Astrocyte of the spinal cord (primary cell): ENCODE results near the gene VWF.

Source experiments
- DNase-seq: peaks from one replicate; pipeline ENCODE4 v3.0.0; 2011; ENCODE audit warnings: low read depth, low spot score
- H3K4me3 ChIP-seq: 2 replicates; pipeline ENCODE4 v1.5.1; 2011; ENCODE audit warnings: low read depth, mild to moderate bottlenecking, low read length, moderate library complexity
- in situ Hi-C: cut with HindIII; loops from 2 replicates; pipeline ENCODE4 v1.10.0; 2017; ENCODE audit warnings: low sequenced_read_pairs
- TF ChIP-seq, protein P1 (sequence below): IDR thresholded peaks from 2 replicates; pipeline ENCODE4 v1.5.1; 2012; ENCODE audit warnings: low read depth, mild to moderate bottlenecking, low read length, inconsistent platforms

Gene VWF

GRCh38 chr12:5972387-5972786 lies 152.1 kb downstream of the VWF start:
- TF ChIP-seq, protein P1, sequence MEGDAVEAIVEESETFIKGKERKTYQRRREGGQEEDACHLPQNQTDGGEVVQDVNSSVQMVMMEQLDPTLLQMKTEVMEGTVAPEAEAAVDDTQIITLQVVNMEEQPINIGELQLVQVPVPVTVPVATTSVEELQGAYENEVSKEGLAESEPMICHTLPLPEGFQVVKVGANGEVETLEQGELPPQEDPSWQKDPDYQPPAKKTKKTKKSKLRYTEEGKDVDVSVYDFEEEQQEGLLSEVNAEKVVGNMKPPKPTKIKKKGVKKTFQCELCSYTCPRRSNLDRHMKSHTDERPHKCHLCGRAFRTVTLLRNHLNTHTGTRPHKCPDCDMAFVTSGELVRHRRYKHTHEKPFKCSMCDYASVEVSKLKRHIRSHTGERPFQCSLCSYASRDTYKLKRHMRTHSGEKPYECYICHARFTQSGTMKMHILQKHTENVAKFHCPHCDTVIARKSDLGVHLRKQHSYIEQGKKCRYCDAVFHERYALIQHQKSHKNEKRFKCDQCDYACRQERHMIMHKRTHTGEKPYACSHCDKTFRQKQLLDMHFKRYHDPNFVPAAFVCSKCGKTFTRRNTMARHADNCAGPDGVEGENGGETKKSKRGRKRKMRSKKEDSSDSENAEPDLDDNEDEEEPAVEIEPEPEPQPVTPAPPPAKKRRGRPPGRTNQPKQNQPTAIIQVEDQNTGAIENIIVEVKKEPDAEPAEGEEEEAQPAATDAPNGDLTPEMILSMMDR: no peak
- in situ Hi-C loops: no loop called here
- DNase-seq: no peak
- H3K4me3 ChIP-seq: no peak overlapping the region

DNA sequence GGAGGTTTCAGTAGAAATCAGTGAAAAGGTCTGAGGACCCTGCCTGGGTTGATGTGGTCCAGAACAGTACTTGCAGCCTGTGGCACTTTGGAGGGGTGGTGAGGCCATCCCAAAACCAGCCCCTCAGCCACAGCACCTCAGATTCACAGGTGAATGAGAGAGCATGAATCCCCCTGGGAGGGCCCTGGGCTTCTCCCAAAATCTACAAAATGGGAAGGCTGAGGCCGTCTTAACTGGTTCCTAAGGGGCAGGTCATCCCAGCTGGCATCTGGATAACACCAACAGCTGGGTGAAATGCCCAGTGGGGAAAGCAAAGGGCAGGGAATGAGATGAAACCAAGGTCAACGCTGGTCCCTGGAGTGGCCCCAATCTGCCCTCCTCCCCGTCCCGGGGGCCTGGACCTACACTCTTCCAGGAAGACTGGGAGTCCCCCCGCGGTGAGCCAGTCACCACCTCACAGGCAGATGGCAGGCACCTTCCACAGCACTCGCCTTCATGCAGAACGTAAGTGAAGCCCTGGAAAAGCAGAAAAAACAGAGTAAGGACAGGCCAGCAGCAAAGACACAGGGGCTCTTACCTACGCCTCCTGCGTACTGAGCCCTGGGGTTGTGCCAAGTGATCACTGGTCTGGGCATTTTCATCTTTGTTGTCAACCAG lies 153.1 kb downstream of the VWF start:
- in situ Hi-C loops: no loop called here
- no peak for DNase-seq
- TF ChIP-seq, protein P1: no peak
- no peak overlapping the region for H3K4me3 ChIP-seq

DNA sequence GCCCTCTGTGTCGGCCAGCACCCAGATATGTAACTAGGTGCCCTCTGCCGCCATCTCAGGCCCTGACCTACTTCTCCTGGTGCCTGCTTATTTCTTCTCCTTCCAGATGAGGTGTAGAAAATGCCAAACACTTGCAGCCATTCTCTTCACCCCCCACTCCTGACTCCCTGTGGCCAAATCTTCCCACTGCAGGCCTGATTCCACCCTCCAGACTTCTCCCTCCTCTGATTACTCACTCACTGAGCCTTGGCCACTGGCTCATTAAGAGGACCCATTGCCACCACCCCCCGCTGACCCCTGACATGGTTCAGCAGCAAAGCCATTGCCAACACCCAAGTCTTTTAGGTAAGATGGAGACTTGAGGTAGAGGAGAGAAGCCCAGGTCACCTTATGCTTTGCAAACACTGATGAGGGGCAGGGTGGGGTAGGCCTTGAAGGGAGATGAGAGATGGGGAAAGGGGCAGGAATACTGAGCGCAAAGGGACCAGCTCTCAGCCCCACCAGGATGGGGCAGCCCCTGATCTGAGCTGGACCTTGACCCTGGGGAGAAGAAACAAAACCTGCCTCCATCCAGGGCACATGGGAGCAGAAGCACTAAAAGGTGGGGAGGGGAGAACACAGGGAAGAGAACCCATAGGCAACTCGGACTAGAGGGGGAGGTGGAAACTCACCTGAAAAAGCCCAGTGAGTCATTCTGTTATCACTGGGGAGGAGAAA lies 154.3 kb downstream of the VWF start:
- in situ Hi-C loops: no loop called here
- DNase-seq: no peak
- no peak overlapping the region for H3K4me3 ChIP-seq
- TF ChIP-seq, protein P1: no peak

DNA sequence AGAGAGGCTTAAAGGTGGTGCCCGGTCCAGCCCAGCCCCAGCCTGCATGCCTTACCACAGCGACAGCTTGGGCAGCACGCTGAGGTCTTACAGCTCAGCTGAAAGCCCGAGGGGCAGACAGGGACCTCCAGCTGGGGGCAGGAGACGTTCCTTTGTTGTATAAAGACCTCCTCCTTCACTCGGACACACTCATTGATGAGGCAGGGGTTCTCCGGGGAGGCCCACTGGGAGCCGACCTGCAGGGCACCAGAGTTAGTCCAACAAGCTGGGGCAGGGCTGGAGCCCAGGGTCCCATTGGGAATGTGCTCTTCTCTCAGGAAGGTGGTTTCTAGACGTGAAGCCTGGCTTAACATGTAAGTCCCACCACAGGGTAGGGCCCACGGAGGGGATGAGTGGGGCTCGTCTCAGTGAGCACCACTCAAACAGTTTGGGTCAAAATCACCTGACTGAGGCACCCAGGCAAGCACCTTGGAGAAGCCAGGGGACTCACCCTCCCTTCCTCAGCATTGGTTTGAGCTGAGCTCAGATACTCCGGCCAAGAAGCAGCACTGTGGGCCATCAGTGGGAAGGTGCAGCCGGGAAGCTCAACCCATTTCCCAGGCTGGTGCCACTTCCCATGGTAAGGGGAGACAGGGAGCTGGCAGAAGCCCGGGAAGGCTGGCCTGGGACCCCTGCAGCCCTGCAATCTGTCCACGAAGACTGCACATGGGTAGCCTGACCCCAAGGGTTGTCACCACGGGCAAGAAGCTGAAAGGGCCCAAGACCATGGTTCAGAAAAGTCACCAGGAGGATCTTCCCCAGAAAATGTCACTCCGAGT lies 155.1 kb downstream of the VWF start:
- in situ Hi-C loops: no loop called here
- TF ChIP-seq, protein P1: no peak
- DNase-seq: no peak
- no peak overlapping the region for H3K4me3 ChIP-seq

DNA sequence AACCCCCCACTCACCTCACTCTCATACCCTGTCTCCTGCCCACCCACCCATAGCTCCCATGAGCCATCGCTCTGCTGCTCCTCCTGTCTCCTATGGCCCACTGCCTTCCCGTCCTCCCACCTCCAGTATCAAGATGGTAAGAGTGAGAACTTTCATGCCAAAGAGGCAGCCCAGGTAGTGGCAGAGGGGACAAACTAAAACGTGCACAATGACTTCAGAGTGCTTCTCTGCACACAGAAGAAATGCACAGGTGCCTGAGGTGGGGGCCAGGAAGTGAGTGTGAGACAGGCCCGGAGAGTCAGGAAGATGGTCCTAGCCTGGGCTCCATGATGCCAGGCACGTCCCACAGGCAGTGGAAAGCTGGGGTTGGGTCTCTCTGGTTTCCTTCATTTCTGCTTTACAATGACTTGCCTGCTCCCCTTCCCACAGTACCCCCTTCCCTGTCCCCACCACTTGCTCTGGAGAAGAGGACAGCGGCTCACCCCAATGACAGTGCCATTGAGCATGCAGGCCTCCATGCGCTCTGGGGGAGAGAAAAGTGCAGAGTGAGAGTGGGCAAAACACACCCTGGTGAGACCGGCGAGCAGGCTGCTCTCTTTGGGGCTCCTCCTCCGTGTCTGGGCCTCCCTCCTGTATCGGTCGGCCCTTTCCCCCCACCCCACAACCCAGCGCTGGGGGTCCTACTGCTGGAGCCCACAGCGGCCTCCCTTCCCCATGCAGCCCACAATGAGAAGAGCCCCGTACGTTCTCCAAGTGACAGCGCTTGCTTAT lies 156.6 kb downstream of the VWF start:
- no peak overlapping the region for H3K4me3 ChIP-seq
- no peak for DNase-seq
- in situ Hi-C loops: no loop called here
- TF ChIP-seq, protein P1: no peak

- in situ Hi-C loops: no loop called here
- no peak overlapping the region for H3K4me3 ChIP-seq
- no peak for DNase-seq
- TF ChIP-seq, protein P1: no peak
These were observed 157.9 kb downstream of the VWF start for GRCh38 chr12:5966486-5967095.
